Measurements from ENCODE around the gene PTGIR. TPM values are rescaled to one million over a fixed set of nuclear protein-coding genes. Genes with fewer than 3 reads are reported as not detected.
A peak's percentile ranks its signal among the peaks of the same experiment; 100 is the strongest.

PTGIR gene
- total RNA-seq, 3 donors from 2014 or later (not counting 1 experiment from before 2014, with no cell fraction given) = 0.75 to 1.4 (median 1.0) TPM

DNA sequence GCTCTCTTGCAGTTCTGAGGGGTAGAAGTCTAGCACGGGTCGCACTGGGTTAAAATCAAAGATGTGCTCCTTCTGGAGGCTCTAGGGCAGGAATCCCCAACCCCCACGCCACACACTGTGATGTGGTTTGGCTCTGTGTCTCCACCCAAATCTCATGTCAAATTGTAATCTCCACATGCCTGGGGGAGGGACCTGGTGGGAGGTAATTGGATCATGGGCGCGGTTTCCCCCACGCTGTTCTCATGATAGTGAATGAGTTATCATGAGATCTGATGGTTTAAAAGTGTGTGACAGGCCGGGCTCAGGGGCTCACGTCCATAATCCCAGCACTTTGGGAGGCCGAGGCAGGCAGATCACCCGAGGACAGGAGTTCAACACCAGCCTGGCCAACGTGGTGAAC is 50.4 kb downstream of the PTGIR start:
- intact Hi-C loops (cut with micrococcal nuclease) = no loop called here
- TF ChIP-seq, protein P1, sequence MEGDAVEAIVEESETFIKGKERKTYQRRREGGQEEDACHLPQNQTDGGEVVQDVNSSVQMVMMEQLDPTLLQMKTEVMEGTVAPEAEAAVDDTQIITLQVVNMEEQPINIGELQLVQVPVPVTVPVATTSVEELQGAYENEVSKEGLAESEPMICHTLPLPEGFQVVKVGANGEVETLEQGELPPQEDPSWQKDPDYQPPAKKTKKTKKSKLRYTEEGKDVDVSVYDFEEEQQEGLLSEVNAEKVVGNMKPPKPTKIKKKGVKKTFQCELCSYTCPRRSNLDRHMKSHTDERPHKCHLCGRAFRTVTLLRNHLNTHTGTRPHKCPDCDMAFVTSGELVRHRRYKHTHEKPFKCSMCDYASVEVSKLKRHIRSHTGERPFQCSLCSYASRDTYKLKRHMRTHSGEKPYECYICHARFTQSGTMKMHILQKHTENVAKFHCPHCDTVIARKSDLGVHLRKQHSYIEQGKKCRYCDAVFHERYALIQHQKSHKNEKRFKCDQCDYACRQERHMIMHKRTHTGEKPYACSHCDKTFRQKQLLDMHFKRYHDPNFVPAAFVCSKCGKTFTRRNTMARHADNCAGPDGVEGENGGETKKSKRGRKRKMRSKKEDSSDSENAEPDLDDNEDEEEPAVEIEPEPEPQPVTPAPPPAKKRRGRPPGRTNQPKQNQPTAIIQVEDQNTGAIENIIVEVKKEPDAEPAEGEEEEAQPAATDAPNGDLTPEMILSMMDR (IDR thresholded peaks at IDR 0.05) = no peak
- WGBS (ENCODE audit: insufficient coverage) = 67% methylated on average over 10 of the region's 11 CpGs
- Mint-ChIP-seq H3K9me3 (no peaks in the 10 kb centered on the region), H3K4me3 (no peak overlapping the region), H3K36me3 (no peaks in the 10 kb centered on the region), H3K4me1 (peaks cover 0 to 11% of the 10 kb centered on the region in 2 donors), H3K27ac (no peak overlapping the region), H3K27me3 (ENCODE audit: low read depth in 2 of 2) (peaks cover 0 to 9% of the 10 kb centered on the region in 2 donors)
- DNase-seq (peak in 1 of 2 donors; percentile 67), ATAC-seq (no peak)
- no peaks in the 10 kb centered on the region for H3K36me3 ChIP-seq (ENCODE audit: control insufficient read depth, insufficient read depth, low read length)
- H3K4me1 ChIP-seq (ENCODE audit: control insufficient read depth, insufficient read depth, low read length) = no peaks in the 10 kb centered on the region
- no peaks in the 10 kb centered on the region for H3K27me3 ChIP-seq (ENCODE audit: control insufficient read depth, insufficient read depth, low read length)
- H3K4me3 ChIP-seq (ENCODE audit: low read length) = no peak overlapping the region
- no peak overlapping the region for H3K27ac ChIP-seq (ENCODE audit: low read length)
- H3K9me3 ChIP-seq (ENCODE audit: control insufficient read depth, insufficient read depth, low read length) = no peaks in the 10 kb centered on the region

DNA sequence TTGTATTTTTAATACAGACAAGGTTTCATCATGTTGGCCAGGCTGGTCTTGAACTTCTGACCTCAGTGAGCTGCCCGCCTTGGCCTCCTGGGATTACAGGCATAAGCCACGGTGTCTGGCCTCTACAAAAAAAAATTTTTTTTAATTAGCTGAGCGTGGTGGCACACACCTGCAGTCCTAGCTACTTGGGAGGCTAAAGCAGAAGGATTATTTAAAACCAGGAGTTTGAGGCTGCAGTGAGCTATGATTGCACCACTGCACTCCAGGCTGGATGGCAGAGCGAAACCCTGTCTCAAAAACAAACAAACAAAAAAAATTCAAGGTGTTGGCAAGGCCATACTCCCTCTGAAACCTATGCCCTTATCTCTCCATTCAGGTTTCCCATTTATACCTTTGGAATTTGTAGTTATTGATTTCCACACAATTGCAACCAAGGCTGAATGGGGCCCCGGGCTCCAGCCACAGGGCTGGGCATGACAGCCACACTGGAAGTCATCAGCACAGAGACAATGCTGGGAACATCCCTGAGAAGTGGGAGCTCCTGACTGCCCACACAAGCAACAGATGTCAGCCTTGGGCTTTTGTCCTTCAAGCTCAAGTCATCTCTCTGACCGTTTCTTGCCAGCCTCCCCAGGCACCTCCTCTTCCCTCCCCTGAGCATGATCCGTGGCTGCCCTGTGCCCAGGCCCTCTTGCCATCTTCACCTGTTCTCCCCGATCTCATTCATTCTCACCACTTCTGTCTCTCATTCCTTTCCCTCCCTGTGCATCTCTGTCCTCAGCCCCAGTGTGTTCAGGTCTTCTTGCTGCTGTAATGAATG is 51.0 kb downstream of the PTGIR start:
- H3K9me3 Mint-ChIP-seq = no peaks in the 10 kb centered on the region
- no peak overlapping the region for H3K27ac Mint-ChIP-seq
- WGBS (ENCODE audit: insufficient coverage) = 91% methylated on average over 8 of the region's 8 CpGs

DNA sequence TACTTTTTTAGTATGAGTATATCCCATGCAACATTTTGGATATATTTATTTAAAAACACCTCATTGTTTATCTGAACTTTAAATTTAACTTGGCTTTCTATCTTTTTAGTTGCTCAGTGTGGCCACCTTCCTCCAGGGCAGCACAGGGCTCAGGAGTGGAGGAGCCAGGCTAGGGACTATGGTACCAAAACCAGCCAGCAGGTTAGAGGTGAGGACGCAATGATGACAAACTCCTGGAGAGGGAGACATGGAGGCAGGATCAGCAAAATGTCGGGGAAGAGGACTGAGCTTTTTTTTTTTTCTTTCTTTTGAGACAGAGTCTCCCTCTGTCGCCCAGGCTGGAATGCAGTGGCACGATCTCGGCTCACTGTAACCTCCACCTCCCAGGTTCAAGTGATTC is 53.4 kb downstream of the PTGIR start:
- 73% methylated on average over 5 of the region's 5 CpGs for WGBS (ENCODE audit: insufficient coverage)
- DNase-seq = peak in 1 of 2 donors; percentile 46
- Histone ChIP-seq H3K4me1 (ENCODE audit: control insufficient read depth, insufficient read depth, low read length) (no peaks in the 10 kb centered on the region), H3K27ac (ENCODE audit: low read length) (no peak overlapping the region), H3K4me3 (ENCODE audit: low read length) (no peak overlapping the region), H3K36me3 (ENCODE audit: control insufficient read depth, insufficient read depth, low read length) (no peaks in the 10 kb centered on the region), H3K9me3 (ENCODE audit: control insufficient read depth, insufficient read depth, low read length) (no peaks in the 10 kb centered on the region), H3K27me3 (ENCODE audit: control insufficient read depth, insufficient read depth, low read length) (no peaks in the 10 kb centered on the region)
- TF ChIP-seq, protein P1 (IDR thresholded peaks at IDR 0.05) = no peak
- Mint-ChIP-seq H3K4me1 (peaks cover 0 to 5% of the 10 kb centered on the region in 2 donors), H3K9me3 (no peaks in the 10 kb centered on the region), H3K36me3 (no peaks in the 10 kb centered on the region), H3K4me3 (no peak overlapping the region), H3K27me3 (ENCODE audit: low read depth in 2 of 2) (peaks cover 0 to 6% of the 10 kb centered on the region in 2 donors), H3K27ac (no peak overlapping the region)
- intact Hi-C loops (cut with micrococcal nuclease) = no loop called here
- no peak for ATAC-seq

More for the DNA sequence above, 51.0 kb downstream of the PTGIR start:
- no peaks in the 10 kb centered on the region for H3K9me3 ChIP-seq (ENCODE audit: control insufficient read depth, insufficient read depth, low read length)
- no peaks in the 10 kb centered on the region for H3K4me1 ChIP-seq (ENCODE audit: control insufficient read depth, insufficient read depth, low read length)
- Mint-ChIP-seq H3K36me3 (no peaks in the 10 kb centered on the region), H3K27me3 (ENCODE audit: low read depth in 2 of 2) (peaks cover 0 to 9% of the 10 kb centered on the region in 2 donors), H3K4me3 (no peak overlapping the region), H3K4me1 (peaks cover 0 to 11% of the 10 kb centered on the region in 2 donors)
- no peaks in the 10 kb centered on the region for H3K36me3 ChIP-seq (ENCODE audit: control insufficient read depth, insufficient read depth, low read length)
- intact Hi-C loops (cut with micrococcal nuclease) = no loop called here
- H3K27ac ChIP-seq (ENCODE audit: low read length) = no peak overlapping the region
- no peak overlapping the region for H3K4me3 ChIP-seq (ENCODE audit: low read length)
- no peaks in the 10 kb centered on the region for H3K27me3 ChIP-seq (ENCODE audit: control insufficient read depth, insufficient read depth, low read length)
- ATAC-seq (no peak), DNase-seq (no peak)
- TF ChIP-seq, protein P1 (IDR thresholded peaks at IDR 0.05) = no peak

Other genes with a start within 250 kb of the PTGIR start
- gene CCDC8, start 211.5 kb downstream of the PTGIR start, total RNA-seq = not detected
- 1 to 10 TPM in 1 of 3 donors, under 1 TPM in 2; 0.55 to 1.2 (median 0.87) TPM for gene PNMA8C, start 196.2 kb downstream of the PTGIR start, total RNA-seq
- not detected for gene PNMA8A, start 153.5 kb downstream of the PTGIR start, total RNA-seq
- gene PNMA8B, start 129.2 kb downstream of the PTGIR start, total RNA-seq = under 1 TPM in 2 of 3 donors, not detected in 1; 0.08 to 0.09 TPM
- 100 to 1,000 TPM; 218 to 272 (median 235) TPM for gene CALM3, start 23.8 kb downstream of the PTGIR start, total RNA-seq
- not detected for gene GNG8, start 11.1 kb upstream of the PTGIR start, total RNA-seq
- gene DACT3, start 36.1 kb upstream of the PTGIR start, total RNA-seq = under 1 TPM in 2 of 3 donors, not detected in 1; 0.14 to 0.20 TPM
- gene PRKD2, start 92.0 kb upstream of the PTGIR start, total RNA-seq = 100 to 1,000 TPM; 179 to 216 (median 203) TPM
- gene FKRP, start 121.0 kb upstream of the PTGIR start, total RNA-seq = 10 to 100 TPM; 19.1 to 23.3 (median 19.8) TPM
- 100 to 1,000 TPM; 125 to 152 (median 125) TPM for gene STRN4, start 121.4 kb upstream of the PTGIR start, total RNA-seq
- gene SLC1A5, start 163.5 kb upstream of the PTGIR start, total RNA-seq = 10 to 100 TPM; 11.2 to 23.1 (median 18.9) TPM
- gene AP2S1, start 225.8 kb upstream of the PTGIR start, total RNA-seq = 10 to 100 TPM; 45.0 to 49.1 (median 45.4) TPM
- 10 to 100 TPM; 40.2 to 66.2 (median 48.5) TPM for gene ARHGAP35, start 235.9 kb upstream of the PTGIR start, total RNA-seq